HepG2 (cell line): Measurements from ENCODE around the gene NYNRIN. TPM values are rescaled to one million over a fixed set of nuclear protein-coding genes. Genes with fewer than 3 reads are reported as not detected.

Experiments used
- BRD4 ChIP-seq: sonication (generic); formaldehyde crosslinking; IDR thresholded peaks from 2 replicates; pipeline ENCODE4 v1.4.0; 2020; ENCODE audit warnings: missing genetic modification reagents
- ETV6 ChIP-seq: sonication (generic); formaldehyde crosslinking; conservative IDR thresholded peaks from 2 replicates; pipeline ENCODE4 v1.4.0; 2020; ENCODE audit warnings: missing genetic modification reagents
- LCORL ChIP-seq, 2 experiments: fragments of 450-650 bp in 1 of 2; sonication (generic) in 1 of 2; formaldehyde crosslinking in 1 of 2; IDR thresholded peaks; 2 replicates each; pipeline versions ENCODE4 v1.5.0 to v1.6.1; 2017 to 2020; ENCODE audit warnings: antibody characterized with exemption in 1 of 2, missing genetic modification reagents in 1 of 2
- MTF2 ChIP-seq: sonication (generic); formaldehyde crosslinking; IDR thresholded peaks from 2 replicates; pipeline ENCODE4 v1.5.0; 2020; ENCODE audit warnings: missing genetic modification reagents, borderline replicate concordance
- SOX5 ChIP-seq: IDR thresholded peaks from 2 replicates; pipeline ENCODE4 v1.6.1; 2016; ENCODE audit warnings: borderline replicate concordance
- SUZ12 ChIP-seq: fragments of 150-350 bp; IDR thresholded peaks from 2 replicates; pipeline ENCODE4 v1.6.1; 2014; ENCODE audit warnings: low read depth, low read length
- TMF1 ChIP-seq: sonication (generic); formaldehyde crosslinking; IDR thresholded peaks from 2 replicates; pipeline ENCODE4 v1.8.1; 2022; ENCODE audit warnings: low read depth, missing genetic modification reagents
- ZNF354B ChIP-seq: sonication (generic); formaldehyde crosslinking; IDR thresholded peaks from 2 replicates; pipeline ENCODE4 v1.8.0; 2022; ENCODE audit warnings: mild to moderate bottlenecking, missing genetic modification reagents
- ZNF552 ChIP-seq: sonication (generic); formaldehyde crosslinking; IDR thresholded peaks from 2 replicates; pipeline ENCODE4 v1.9.0; 2022; ENCODE audit warnings: missing genetic modification reagents, mild to moderate bottlenecking, borderline replicate concordance
- ZNF772 ChIP-seq: sonication (generic); formaldehyde crosslinking; IDR thresholded peaks from 2 replicates; pipeline ENCODE4 v1.5.0; 2020; ENCODE audit warnings: mild to moderate bottlenecking, missing genetic modification reagents
- ZNF792 ChIP-seq: IDR thresholded peaks from 2 replicates; pipeline ENCODE4 v1.6.1; 2016
- polyA plus RNA-seq, 8 experiments: library from polyadenylated mRNA; depleted of rRNA in 3 of 8; stranded (reverse) in 7 of 8; unstranded in 1 of 8; fragments of >200 nt; fragmentation: Illumina TruSeq in 4 of 8; extraction: Trizol in 4 of 8; gene quantifications; 2 replicates each; pipeline versions ENCODE4 v1.2.1 to v1.2.3, GENCODE V29; 2011 to 2016; ENCODE audit warnings: low read depth in 4 of 8, missing spikeins in 1 of 8, mixed read lengths in 1 of 8; ENCODE audit not compliant: insufficient read depth in 1 of 8
- total RNA-seq, 5 experiments: library from RNA; depleted of rRNA; stranded (reverse); fragments of >200 nt; fragmentation: Illumina TruSeq; extraction: Trizol; gene quantifications; 2 replicates each; pipeline ENCODE4 v1.2.3, GENCODE V29; 2016; ENCODE audit warnings: low read depth in 1 of 5
- TF ChIP-seq, protein P1 (sequence below), 2 experiments: sonication (generic) in 1 of 2; formaldehyde crosslinking in 1 of 2; IDR thresholded peaks; 2 replicates each; pipeline versions ENCODE4 v1.4.0 to v1.6.1; 2016 to 2020; ENCODE audit warnings: borderline replicate concordance in 1 of 2, low read depth in 1 of 2, mild to moderate bottlenecking in 1 of 2, missing genetic modification reagents in 1 of 2
- TF ChIP-seq, protein P2 (sequence below): sonication (generic); formaldehyde crosslinking; conservative IDR thresholded peaks from 2 replicates; pipeline ENCODE4 v1.4.0; 2020; ENCODE audit warnings: missing genetic modification reagents
- TF ChIP-seq, protein P3 (sequence below): sonication (generic); formaldehyde crosslinking; IDR thresholded peaks from 2 replicates; pipeline ENCODE4 v1.4.0; 2020; ENCODE audit warnings: mild to moderate bottlenecking, missing genetic modification reagents
- TF ChIP-seq, protein P4 (sequence below): IDR thresholded peaks from 2 replicates; pipeline ENCODE4 v1.6.1; 2016; ENCODE audit warnings: low read depth

The NYNRIN gene
- total and polyA plus RNA-seq, 2 of the 13 experiments (the other 11 are each of a cell fraction or from before 2014, with no cell fraction given), result 0.63 to 1.1 TPM

DNA sequence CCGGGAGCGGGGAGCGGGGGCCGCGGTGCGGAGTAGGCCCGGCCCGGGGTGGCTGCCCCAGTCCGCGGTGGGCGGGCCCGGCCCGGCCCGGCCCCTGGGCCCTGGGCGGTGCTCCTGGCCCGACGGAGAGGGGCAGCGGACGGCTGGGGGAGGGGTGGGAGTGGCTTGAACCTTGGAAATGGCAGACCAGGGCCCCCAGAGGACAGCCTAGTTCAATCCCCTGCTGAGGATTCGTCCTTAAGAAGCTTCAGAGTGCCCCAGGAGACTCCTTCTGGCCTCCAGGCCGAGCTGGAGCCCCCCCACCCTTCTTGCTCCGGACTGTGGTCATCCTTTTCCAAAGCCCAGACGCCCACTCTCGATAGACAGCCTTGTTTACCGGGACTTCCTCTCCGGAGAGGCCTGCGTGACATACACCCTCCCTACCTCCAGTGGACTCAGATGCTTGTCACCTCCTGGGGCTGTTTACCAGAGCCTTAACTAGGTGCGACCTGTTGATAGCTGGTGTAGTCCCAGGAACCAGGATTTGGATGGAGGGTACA lies 31.4 kb downstream of the NYNRIN start (continued):
- TF ChIP-seq, protein P1, sequence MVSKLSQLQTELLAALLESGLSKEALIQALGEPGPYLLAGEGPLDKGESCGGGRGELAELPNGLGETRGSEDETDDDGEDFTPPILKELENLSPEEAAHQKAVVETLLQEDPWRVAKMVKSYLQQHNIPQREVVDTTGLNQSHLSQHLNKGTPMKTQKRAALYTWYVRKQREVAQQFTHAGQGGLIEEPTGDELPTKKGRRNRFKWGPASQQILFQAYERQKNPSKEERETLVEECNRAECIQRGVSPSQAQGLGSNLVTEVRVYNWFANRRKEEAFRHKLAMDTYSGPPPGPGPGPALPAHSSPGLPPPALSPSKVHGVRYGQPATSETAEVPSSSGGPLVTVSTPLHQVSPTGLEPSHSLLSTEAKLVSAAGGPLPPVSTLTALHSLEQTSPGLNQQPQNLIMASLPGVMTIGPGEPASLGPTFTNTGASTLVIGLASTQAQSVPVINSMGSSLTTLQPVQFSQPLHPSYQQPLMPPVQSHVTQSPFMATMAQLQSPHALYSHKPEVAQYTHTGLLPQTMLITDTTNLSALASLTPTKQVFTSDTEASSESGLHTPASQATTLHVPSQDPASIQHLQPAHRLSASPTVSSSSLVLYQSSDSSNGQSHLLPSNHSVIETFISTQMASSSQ (IDR thresholded peaks at IDR 0.05; ENCODE audit: low read depth), result no peak
- TF ChIP-seq, protein P1 (CRISPR knock-in tag; IDR thresholded peaks at IDR 0.05; ENCODE audit: borderline replicate concordance), result no peak
- TF ChIP-seq BRD4 (CRISPR knock-in tag) (0 out of 2 replicates have a peak, but pooled peaks have one; percentile 23), MTF2 (CRISPR knock-in tag) (0 out of 2 replicates have a peak, but pooled peaks have one; percentile 78), ZNF792 (CRISPR knock-in tag) (0 out of 2 replicates have a peak, but pooled peaks have one; percentile 18), TMF1 (peak; percentile 84; the same call in 1 of the 2 replicates), SUZ12 (no peak), ZNF354B (peak; percentile 73; the same call in 1 of the 2 replicates), LCORL (IDR thresholded peaks at IDR 0.05) (no peak), LCORL (CRISPR knock-in tag; IDR thresholded peaks at IDR 0.05) (0 out of 2 replicates have a peak, but pooled peaks have one; percentile 15), ZNF772 (peak; percentile 7; the same call in 1 of the 2 replicates), ZNF552 (CRISPR knock-in tag) (0 out of 2 replicates have a peak, but pooled peaks have one; percentile 21), ETV6 (CRISPR knock-in tag) (0 out of 2 replicates have a peak, but pooled peaks have one; percentile 30), SOX5 (CRISPR knock-in tag) (peak; percentile 36; the same call in 1 of the 2 replicates)
- TF ChIP-seq, protein P2, sequence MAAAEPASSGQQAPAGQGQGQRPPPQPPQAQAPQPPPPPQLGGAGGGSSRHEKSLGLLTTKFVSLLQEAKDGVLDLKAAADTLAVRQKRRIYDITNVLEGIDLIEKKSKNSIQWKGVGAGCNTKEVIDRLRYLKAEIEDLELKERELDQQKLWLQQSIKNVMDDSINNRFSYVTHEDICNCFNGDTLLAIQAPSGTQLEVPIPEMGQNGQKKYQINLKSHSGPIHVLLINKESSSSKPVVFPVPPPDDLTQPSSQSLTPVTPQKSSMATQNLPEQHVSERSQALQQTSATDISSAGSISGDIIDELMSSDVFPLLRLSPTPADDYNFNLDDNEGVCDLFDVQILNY (CRISPR knock-in tag), result 0 out of 2 replicates have a peak, but pooled peaks have one; percentile 35
- TF ChIP-seq, protein P3, sequence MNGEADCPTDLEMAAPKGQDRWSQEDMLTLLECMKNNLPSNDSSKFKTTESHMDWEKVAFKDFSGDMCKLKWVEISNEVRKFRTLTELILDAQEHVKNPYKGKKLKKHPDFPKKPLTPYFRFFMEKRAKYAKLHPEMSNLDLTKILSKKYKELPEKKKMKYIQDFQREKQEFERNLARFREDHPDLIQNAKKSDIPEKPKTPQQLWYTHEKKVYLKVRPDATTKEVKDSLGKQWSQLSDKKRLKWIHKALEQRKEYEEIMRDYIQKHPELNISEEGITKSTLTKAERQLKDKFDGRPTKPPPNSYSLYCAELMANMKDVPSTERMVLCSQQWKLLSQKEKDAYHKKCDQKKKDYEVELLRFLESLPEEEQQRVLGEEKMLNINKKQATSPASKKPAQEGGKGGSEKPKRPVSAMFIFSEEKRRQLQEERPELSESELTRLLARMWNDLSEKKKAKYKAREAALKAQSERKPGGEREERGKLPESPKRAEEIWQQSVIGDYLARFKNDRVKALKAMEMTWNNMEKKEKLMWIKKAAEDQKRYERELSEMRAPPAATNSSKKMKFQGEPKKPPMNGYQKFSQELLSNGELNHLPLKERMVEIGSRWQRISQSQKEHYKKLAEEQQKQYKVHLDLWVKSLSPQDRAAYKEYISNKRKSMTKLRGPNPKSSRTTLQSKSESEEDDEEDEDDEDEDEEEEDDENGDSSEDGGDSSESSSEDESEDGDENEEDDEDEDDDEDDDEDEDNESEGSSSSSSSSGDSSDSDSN (CRISPR knock-in tag), result 0 out of 2 replicates have a peak, but pooled peaks have one; percentile 45
- TF ChIP-seq, protein P4, sequence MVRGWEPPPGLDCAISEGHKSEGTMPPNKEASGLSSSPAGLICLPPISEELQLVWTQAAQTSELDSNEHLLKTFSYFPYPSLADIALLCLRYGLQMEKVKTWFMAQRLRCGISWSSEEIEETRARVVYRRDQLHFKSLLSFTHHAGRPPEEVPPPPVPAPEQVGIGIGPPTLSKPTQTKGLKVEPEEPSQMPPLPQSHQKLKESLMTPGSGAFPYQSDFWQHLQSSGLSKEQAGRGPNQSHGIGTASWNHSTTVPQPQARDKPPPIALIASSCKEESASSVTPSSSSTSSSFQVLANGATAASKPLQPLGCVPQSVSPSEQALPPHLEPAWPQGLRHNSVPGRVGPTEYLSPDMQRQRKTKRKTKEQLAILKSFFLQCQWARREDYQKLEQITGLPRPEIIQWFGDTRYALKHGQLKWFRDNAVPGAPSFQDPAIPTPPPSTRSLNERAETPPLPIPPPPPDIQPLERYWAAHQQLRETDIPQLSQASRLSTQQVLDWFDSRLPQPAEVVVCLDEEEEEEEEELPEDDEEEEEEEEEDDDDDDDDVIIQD (CRISPR knock-in tag), result peak; percentile 25; the same call in 1 of the 2 replicates
